GM12873 (cell line): ENCODE measurements around the gene NEU4.

ENCODE experiments used
- TF ChIP-seq, protein P1 (sequence below): IDR thresholded peaks from 2 replicates; pipeline ENCODE4 v1.5.1; 2012; ENCODE audit warnings: low read depth, mild to moderate bottlenecking, moderate library complexity, low read length, control low read depth; ENCODE audit not compliant: insufficient read depth; ENCODE audit errors: missing control alignments

Gene NEU4

DNA sequence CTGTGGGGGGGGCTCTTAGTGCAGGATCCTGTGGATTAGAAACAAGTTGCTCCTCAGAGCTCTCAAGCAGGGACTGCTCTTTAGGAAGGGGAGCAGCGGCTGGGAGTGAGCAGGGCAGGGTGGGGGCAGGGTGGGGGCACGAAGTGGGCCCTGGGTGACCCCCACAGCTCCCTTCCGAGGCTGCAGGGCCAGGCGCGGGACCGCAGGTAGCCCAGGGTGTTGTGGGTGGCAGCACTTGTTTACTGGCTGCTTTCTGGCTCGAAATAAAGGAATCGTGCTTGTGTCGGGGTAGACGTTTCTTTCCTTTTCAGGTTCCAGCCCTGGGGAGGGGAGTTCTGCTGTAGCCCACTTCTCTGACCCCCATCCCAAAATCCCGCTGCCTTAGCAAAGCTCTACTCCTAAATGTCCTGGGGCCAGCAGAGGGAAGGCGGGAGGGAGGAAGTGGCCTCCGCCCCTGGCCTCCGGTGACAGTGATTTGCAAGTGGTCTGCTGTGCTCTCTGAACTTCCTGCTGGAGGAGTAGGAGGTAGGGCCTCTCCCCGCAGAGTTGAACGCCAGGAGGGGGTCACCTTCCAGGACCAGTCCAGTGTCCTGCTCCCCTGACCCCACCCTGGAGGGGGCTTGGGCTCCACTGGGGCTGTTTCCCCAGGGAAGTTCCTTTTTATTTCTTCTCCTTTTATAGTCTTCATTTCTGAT is 8.3 kb downstream of the NEU4 start:
- TF ChIP-seq, protein P1, sequence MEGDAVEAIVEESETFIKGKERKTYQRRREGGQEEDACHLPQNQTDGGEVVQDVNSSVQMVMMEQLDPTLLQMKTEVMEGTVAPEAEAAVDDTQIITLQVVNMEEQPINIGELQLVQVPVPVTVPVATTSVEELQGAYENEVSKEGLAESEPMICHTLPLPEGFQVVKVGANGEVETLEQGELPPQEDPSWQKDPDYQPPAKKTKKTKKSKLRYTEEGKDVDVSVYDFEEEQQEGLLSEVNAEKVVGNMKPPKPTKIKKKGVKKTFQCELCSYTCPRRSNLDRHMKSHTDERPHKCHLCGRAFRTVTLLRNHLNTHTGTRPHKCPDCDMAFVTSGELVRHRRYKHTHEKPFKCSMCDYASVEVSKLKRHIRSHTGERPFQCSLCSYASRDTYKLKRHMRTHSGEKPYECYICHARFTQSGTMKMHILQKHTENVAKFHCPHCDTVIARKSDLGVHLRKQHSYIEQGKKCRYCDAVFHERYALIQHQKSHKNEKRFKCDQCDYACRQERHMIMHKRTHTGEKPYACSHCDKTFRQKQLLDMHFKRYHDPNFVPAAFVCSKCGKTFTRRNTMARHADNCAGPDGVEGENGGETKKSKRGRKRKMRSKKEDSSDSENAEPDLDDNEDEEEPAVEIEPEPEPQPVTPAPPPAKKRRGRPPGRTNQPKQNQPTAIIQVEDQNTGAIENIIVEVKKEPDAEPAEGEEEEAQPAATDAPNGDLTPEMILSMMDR: no peak

DNA sequence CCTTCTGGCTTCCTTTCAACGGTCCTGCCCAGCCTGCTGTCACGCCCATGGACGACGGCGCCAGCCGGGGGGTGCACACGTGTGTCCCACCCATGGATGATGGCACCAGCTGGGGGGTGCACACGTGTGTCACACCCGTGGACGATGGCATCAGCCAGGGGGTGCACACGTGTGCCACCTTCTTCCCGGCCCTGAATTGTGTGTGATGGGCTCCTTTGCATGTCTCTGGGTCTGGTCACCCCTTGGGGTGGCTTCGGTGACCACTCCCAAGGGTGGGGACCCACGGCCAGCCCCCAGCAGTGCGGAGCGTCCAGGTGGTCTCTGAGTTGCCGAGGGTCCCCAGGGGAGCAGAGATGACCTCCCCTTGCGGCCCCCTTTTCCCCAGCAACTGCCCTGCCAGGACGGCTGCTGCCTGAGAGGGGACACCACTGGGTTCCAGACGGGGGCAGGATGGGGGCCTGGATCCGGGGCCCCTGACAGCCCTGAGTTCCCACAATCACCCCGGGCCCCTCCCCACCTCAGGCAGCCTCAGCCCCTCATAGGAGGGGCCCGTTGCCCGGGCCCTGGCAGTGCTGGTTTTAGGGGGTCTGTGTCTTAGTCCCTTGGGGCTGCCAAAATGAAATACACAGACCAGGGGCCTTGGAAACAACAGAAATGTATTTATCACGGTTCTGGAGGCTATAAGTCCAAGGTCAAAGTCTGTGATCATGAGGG is 9.4 kb downstream of the NEU4 start:
- TF ChIP-seq, protein P1: no peak

DNA sequence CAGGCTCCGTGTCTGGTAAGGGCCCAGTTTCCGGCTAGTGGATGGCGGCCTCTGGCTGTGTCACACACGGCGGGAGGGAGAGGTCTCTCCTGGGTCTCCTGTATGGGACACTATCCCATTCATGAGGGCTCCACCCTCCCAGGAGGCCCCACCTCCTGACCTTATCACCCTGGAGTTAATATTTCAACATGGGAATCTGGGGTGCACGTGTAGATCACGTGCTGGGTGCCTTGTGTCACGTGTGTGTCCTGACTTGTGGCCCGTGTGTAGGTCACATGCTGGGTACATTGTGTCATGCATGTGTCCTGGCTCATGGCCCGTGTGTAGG is 9.9 kb downstream of the NEU4 start:
- TF ChIP-seq, protein P1: no peak

DNA sequence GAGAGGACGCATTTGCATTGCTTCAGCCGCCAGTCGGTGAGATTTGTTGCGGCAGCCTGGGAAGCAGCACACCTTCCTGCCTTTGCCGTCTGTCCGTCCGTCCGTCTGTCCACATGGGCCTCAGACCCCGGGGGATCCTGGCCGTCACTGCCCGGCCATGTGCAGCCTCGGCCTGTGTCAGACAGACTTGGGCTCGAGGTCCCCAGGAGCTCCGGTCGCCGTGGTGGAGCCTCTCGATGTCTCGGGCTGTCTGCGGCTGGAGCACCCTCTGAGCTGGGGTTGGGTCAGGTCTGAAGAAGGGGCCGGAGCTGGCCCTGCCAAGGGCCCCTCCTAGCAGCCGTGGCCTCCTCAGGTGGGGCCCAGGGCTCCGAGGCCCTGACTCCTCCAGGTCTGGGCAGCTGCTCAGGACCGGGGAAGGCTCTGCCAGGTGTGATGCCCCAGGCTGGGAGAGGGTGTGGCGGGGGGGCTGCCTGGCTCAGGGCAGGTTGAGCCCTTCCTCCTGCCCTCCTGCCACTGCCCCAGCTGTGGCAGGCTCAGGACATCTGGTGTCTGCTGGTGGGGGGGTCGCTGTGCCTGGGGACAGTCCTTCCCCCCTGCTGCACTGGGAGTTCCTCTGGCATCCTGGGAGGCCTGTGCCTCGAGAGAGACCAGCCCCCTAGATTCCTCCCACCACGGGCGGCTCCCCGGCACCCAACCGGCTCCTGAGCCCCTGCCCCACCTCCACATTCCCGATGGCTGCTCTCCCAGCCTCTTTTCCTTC is 11.8 kb downstream of the NEU4 start:
- TF ChIP-seq, protein P1: no peak

DNA sequence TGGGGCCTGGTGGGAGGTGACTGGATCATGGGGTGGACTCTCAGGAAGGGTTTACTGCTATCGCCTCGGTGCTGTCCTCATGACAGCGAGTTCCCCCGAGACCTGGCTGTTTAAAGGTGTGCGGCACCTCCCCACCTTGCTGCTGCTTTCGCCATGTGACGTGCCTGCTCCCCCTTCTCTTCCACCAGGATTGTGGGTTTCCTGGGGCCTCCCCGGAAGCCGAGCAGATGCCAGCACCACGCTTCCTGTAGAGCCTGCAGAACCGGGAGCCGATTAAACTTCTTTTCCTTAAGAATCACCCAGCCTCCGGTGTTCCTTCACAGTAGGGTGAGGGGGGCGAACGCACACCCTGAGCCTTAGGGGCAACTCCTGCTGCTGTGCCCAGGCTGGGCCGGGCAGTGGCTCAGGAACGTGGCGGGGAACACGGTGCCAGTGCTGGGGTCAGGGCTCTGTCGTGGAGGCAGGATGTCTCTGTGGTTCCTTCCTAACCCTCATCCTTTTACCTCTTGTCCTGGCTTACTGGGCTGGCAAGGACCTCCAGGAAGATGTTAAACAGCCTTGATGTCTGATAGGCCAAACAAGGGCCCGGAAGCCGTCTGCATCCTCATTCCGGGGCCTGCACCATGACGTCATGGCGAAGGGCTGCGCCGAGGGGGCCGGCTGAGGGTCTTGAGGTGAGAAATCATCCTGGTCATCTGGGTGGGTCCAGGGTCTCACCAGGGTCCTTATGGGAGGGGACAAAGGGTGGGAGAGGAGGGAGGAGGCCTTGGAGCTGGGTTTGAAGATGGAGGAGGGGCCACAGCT is 12.7 kb downstream of the NEU4 start:
- TF ChIP-seq, protein P1: no peak

DNA sequence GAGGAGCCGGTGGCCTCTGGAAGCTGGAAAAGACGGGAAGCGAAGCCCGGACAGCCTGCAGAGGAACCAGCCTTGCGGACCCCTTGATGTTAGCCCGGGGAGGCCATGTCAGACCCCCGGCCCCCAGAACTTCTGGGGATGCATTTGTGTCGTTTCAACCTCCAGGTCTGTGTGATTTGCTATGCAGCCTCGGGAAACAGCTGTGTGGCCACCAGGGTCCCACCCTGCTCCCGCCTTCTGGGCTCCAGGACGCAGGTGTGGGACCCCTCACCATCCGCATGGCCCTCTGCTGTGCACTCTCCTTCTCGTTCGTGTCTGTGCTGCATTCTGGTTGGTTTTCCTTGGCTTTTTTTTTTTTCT is 13.3 kb downstream of the NEU4 start:
- TF ChIP-seq, protein P1: no peak

DNA sequence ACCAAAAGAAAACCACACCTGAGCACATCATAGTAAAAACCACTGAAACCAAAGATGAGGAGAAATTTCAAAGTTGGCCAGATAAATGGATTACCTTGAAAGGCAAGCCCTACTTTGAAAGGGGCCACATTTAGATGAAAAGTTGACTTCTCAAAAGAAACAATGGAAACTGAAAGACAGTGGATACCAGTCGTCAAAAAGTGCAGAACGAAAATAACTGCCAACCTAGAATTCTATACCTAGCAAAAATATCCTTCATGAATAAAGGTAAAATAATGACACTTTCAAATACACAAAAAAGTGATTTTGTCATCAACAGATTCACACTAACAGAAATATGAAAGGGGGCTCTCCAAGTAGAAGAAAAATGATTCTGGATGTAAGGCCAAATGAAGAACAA is 18.4 kb downstream of the NEU4 start:
- TF ChIP-seq, protein P1: no peak
